GM18517 (cell line): Measurements from ENCODE around the gene AMFR.

Experiments used
- ATAC-seq: cut with Tn5 transposase; IDR thresholded peaks from one replicate; pipeline ENCODE4 v1.9.1; 2021; ENCODE audit warnings: mild to moderate bottlenecking, moderate library complexity; ENCODE audit not compliant: unreplicated experiment

Gene AMFR

GRCh38 chr16:56336071-56336688, 89.2 kb downstream of the AMFR start:
- no peak for ATAC-seq

GRCh38 chr16:56334761-56335160, 90.6 kb downstream of the AMFR start:
- no peak for ATAC-seq

GRCh38 chr16:56332464-56333079, 92.8 kb downstream of the AMFR start:
- no peak for ATAC-seq

GRCh38 chr16:56331915-56332314, 93.4 kb downstream of the AMFR start:
- ATAC-seq: no peak

GRCh38 chr16:56331399-56331798, 93.9 kb downstream of the AMFR start:
- no peak for ATAC-seq

GRCh38 chr16:56330476-56330875, 94.9 kb downstream of the AMFR start:
- ATAC-seq: no peak

GRCh38 chr16:56329887-56330286, 95.5 kb downstream of the AMFR start:
- no peak for ATAC-seq

GRCh38 chr16:56328276-56329022, 96.9 kb downstream of the AMFR start:
- no peak for ATAC-seq

- ATAC-seq: no peak
Measured at GRCh38 chr16:56327929-56328258, 97.5 kb downstream of the AMFR start.

- no peak for ATAC-seq
Measured at GRCh38 chr16:56327071-56327928, 98.0 kb downstream of the AMFR start.

GRCh38 chr16:56325956-56326355, 99.4 kb downstream of the AMFR start:
- ATAC-seq: no peak

- no peak for ATAC-seq
Measured at GRCh38 chr16:56324406-56324805, 100.9 kb downstream of the AMFR start.

- no peak for ATAC-seq
Measured at GRCh38 chr16:56321571-56321970, 103.8 kb downstream of the AMFR start.

GRCh38 chr16:56320811-56321558, 104.4 kb downstream of the AMFR start:
- no peak for ATAC-seq

- no peak for ATAC-seq
Measured at GRCh38 chr16:56320056-56320455, 105.3 kb downstream of the AMFR start.

- ATAC-seq: no peak
Measured at GRCh38 chr16:56319376-56319775, 106.0 kb downstream of the AMFR start.

- ATAC-seq: no peak
Measured at GRCh38 chr16:56318827-56319140, 106.6 kb downstream of the AMFR start.

GRCh38 chr16:56317998-56318826, 107.1 kb downstream of the AMFR start:
- peak; percentile 82 for ATAC-seq

- ATAC-seq: no peak
Measured at GRCh38 chr16:56316545-56316944, 108.8 kb downstream of the AMFR start.

- no peak for ATAC-seq
Measured at GRCh38 chr16:56315955-56316354, 109.4 kb downstream of the AMFR start.
